Measurements from ENCODE around the gene STOML1.
"Not testable (repeated sequence)": the region's sequence is repeated elsewhere in the genome, so short reads cannot be mapped to it uniquely, and the experiment has no call there.

The STOML1 gene

GRCh38 chr15:73986055-73986775, 5.9 kb downstream of the STOML1 start:
- DNase-seq, result no peak

- no peak for DNase-seq
These were observed 6.8 kb downstream of the STOML1 start for GRCh38 chr15:73985101-73985873.

GRCh38 chr15:73984208-73984979, 7.7 kb downstream of the STOML1 start:
- DNase-seq, result no peak

GRCh38 chr15:73983773-73984172, 8.3 kb downstream of the STOML1 start:
- no peak for DNase-seq

GRCh38 chr15:73983211-73983727, 8.8 kb downstream of the STOML1 start:
- DNase-seq, result no peak

- DNase-seq, result no peak
These were observed 9.7 kb downstream of the STOML1 start for GRCh38 chr15:73982222-73982962.

GRCh38 chr15:73981761-73982221, 10.3 kb downstream of the STOML1 start:
- DNase-seq, result no peak

- no peak for DNase-seq
These were observed 12.5 kb downstream of the STOML1 start for GRCh38 chr15:73979636-73980035.

- DNase-seq, result no peak
These were observed 13.2 kb downstream of the STOML1 start for GRCh38 chr15:73978896-73979295.

- not testable (repeated sequence) for DNase-seq
These were observed 16.5 kb downstream of the STOML1 start for GRCh38 chr15:73975440-73976125.

- DNase-seq, result not testable (repeated sequence)
These were observed 18.4 kb downstream of the STOML1 start for GRCh38 chr15:73973683-73974200.

- DNase-seq, result peak; percentile 81
These were observed 19.0 kb downstream of the STOML1 start for GRCh38 chr15:73972984-73973682.

GRCh38 chr15:73969151-73969759, 22.8 kb downstream of the STOML1 start:
- no peak for DNase-seq

GRCh38 chr15:73968461-73968860, 23.6 kb downstream of the STOML1 start:
- DNase-seq, result no peak

GRCh38 chr15:73965758-73966113, 26.4 kb downstream of the STOML1 start:
- no peak for DNase-seq

- peak; percentile 70 for DNase-seq
These were observed 26.9 kb downstream of the STOML1 start for GRCh38 chr15:73965094-73965757.

GRCh38 chr15:73964736-73965093, 27.4 kb downstream of the STOML1 start:
- peak; percentile 87 for DNase-seq

- no peak for DNase-seq
These were observed 29.7 kb downstream of the STOML1 start for GRCh38 chr15:73962433-73962832.

- not testable (repeated sequence) for DNase-seq
These were observed 31.5 kb downstream of the STOML1 start for GRCh38 chr15:73960472-73961070.

GRCh38 chr15:73959801-73960200, 32.3 kb downstream of the STOML1 start:
- no peak for DNase-seq
